NCI-H1105 treated with DMSO at 0.1 percent for 48 hours (cell line): ENCODE measurements around the gene KLLN.
"Not testable (repeated sequence)": the region's sequence is repeated elsewhere in the genome, so short reads cannot be mapped to it uniquely, and the experiment has no call there.

Experiments
- DNase-seq: peaks from one replicate; lab custom pipeline; 2025; lab: John Stamatoyannopoulos, UW

The KLLN gene

DNA sequence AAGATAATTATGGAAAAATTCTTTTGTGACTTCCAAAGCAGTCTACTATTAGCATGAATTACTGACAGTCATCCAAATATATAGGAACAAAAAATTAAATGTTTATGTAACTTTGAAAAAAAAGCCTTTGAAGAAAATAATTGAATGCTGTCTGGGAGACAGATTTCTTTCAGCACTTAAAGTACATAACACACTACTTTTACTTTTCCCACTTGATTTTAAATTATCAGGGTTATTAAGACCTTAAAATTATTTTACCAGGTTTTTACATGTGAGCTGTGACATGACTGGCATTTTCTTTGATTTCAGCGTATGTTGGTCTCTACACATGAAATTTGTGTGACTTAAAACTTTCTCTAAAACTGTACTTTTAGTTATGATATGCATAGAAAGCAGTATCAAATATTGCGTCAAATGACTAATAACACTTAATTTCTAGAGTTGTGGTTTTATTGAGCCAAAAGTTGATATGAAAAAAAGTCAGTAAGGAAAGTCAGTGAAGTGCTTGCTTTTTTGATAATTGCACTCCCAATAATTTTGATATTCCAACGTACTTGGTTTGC lies 3.2 kb upstream of the KLLN start:
- DNase-seq, result peak; percentile 1

DNA sequence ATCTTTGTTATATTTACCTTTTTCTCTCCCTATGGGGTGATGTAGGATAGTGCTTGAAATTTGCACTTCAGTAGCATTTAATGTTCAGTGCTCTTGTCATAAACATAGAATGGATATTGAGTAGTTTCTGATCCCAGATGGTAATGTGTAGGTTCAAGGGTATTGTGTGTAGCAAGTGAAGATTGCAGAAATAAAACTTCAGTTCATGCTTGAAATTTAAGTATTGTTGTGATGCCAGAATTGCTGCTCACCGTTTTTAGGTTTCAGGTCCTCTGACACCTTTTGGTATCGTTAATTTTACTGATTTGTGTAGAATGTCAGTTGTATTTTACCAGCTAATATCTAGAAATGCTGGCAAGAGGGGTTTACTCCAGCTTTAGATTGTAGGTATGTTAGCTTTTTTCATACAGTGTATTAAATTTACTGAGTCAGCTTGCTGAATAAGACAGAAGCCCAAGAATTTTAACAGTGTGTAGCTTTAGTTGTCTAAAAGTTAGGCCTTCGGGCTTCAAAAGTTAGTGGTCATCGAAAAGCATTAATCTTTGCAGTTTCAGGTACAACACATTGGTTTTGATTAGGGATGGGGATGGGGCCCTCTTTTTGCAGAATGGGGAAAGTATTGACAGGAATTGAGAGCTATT lies 2.0 kb upstream of the KLLN start:
- DNase-seq, result no peak

DNA sequence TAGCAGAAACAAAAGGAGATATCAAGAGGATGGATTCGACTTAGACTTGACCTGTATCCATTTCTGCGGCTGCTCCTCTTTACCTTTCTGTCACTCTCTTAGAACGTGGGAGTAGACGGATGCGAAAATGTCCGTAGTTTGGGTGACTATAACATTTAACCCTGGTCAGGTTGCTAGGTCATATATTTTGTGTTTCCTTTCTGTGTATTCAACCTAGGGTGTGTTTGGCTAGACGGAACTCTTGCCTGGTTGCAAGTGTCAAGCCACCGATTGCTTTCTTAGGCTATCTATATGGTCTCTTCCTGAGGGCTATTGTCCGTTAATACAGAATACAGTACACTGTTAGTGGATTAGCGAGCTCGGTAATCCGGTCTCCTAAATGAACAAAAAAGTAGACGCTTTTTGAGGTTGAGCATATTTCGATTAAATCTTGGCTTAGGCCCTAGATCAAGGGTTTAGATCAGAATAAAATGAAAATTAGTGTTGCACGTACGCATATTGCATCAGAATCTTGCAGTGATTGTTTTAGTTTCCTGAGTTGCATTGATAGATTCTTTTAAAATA lies 1.2 kb upstream of the KLLN start:
- DNase-seq, result no peak

DNA sequence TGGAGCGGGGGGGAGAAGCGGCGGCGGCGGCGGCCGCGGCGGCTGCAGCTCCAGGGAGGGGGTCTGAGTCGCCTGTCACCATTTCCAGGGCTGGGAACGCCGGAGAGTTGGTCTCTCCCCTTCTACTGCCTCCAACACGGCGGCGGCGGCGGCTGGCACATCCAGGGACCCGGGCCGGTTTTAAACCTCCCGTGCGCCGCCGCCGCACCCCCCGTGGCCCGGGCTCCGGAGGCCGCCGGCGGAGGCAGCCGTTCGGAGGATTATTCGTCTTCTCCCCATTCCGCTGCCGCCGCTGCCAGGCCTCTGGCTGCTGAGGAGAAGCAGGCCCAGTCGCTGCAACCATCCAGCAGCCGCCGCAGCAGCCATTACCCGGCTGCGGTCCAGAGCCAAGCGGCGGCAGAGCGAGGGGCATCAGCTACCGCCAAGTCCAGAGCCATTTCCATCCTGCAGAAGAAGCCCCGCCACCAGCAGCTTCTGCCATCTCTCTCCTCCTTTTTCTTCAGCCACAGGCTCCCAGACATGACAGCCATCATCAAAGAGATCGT lies 690 bp upstream of the KLLN start:
- DNase-seq, result peak; percentile 13

DNA sequence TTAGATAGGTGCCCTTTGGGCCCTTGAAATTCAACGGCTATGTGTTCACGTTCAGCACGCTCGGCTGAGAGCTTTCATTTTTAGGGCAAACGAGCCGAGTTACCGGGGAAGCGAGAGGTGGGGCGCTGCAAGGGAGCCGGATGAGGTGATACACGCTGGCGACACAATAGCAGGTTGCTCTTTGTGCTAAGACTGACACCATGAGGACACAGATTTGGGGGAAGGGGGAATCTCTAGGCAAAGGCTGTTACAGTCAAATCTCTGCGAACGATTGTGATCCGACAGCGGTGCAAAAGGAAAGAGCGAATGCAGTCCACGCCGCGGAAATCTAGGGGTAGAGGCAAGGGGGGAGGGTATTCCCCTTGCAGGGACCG lies 667 bp downstream of the KLLN start:
- peak; percentile 48 for DNase-seq

DNA sequence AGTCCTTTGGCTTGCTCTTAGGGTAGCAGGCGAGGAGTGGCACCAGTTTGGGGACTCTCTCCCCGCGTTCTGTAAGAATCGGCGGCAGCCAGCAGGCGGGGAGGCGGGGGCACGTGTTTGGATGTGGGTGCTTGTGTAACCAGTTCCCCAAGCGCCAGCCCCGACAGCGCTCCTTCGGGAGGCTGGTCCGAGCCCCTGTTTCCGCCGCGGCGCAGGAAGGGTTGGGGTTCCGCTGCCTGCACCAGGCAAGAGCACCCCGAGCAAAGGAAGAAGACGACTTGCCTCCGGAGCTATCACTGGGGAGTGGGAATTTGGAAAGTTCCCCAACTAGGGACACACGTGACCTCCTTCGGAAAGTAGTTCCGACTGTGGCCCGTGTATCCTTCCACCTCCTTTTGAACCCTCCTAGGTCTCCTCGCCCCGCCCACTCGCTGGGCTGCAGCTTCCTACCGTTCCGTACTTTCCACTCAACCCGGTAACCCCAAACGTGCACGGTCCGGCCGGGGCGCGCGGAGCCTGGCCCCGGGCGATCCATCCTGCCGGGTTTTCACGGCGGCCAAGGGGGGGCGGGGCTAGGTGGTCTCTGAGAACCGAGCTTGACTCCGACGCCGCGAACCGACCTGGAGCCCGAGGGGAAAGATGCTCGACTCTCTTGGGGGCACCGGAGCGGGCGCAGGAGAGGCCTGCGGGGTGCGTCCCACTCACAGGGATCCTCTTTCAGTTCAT lies 1.2 kb downstream of the KLLN start:
- DNase-seq, result peak; percentile 48

DNA sequence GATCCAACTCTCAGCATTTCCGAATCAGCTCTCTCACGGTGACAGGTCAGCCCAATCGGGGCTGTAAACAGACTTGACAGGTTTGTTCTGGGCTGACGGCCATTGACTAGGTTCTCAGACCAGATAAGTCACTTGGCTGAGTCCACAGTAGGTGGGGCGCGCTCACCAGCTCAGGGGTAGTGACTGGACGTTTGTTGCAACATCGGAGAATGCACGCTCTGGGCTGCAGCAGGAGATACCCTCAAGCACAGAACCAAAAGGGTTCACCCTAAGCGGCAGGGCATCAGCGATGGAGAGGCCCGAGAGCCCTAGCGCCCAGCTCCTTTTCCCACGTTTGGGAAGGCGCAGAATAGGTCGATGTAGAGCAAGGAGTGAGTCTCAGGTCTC lies 1.8 kb downstream of the KLLN start:
- no peak for DNase-seq

DNA sequence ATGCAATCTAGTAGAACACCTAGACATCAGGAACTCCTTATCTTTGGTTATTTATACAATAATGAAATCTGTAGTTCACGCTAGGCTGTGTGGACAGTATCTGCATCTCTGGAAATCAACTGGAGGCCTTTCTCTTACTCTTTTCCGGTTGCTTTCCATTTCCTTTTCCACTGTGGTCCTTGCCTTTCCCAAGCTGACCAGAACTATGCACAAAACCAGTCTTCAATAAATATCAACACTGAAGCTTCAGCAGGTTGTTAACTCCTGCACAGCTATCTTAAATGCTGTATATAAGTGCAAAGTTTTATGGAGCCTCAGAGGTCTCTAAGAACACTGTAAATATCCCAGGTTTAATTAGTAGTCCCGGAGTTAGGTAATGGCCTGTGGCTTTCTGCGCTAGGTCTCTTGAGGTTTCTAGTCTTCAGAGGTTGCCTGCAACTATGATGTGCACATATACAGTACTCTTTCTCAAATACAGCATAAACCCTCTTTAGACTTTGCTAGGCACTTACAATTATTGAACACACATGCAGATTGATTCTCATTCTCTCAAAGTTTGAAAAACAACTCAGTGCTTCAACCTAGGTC lies 2.4 kb downstream of the KLLN start:
- DNase-seq, result no peak

DNA sequence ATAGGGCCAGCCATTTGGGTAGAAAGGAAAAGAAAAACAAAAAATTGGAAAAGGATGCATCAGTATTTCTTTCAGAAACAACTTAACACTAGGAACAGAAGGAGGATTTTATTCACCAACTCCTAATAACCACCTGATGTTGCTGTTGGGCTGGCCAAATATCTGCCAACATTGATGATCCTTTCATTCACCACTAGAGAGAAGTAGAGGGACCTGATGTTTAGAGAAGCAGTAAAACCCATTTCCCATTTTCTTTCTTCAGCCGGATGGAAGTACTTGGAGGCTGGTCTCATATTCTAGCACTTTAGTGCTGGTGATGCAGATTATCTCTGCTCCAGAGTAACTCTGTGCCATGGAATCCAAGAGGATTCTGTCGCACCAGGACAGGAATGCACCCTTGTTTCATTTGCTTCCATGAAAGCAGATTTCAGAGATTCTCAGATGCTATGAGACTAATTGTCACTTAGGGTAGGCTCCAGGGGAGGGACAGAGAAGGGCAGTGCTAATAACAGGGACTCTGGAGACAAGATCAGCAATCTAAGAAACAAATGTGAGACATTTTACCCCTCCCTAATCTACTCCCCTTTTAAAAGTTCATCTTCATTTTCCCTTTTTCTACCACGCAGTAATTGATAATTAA lies 3.1 kb downstream of the KLLN start:
- peak; percentile 54 for DNase-seq

DNA sequence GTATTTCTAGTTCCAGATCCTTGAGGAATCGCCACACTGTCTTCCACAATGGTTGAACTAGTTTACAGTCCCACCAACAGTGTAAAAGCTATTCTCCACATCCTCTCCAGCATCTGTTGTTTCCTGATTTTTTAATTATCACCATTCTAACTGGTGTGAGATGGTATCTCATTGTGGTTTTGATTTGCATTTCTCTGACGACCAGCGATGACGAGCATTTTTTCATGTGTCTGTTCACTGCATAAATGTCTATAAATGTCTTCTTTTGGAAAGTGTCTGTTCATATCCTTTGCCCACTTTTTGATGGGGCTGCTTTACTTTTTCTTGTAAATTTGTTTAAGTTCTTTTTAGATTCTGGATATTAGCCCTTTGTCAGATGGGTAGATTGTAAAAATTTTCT lies 7.7 kb downstream of the KLLN start:
- not testable (repeated sequence) for DNase-seq

DNA sequence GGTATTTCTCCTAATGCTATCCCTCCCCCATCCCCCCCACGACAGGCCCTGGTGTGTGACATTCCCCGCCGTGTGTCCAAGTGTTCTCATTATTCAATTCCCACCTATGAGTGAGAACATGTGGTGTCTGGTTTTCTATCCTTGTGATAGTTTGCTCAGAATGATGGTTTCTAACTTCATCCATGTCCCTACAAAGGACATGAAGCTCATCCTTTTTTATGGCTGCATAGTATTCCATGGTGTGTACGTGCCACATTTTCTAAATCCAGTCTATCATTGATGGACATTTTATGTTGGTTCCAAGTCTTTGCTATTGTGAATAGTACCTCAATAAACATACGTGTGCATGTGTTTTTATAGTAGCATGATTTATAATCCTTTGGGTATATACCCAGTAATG lies 8.1 kb downstream of the KLLN start:
- not testable (repeated sequence) for DNase-seq

DNA sequence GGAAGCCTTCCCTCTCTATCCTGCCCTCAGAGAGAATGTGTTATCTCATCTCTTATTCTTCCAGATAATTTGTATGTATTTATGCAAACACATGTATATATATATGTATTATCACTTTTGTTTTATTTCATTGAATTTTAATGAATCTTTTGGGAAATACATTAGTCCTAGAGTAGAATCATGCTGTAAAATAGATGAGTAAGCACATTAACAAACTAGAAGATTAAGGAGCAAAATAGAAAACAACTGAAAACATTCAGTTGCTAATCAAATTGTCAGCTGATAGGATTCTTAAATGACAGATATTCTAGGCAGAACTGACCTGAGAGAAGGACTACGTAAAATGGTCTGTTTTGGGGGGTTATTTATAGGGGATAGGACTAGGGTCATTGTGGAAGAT lies 11.2 kb downstream of the KLLN start:
- DNase-seq, result no peak

DNA sequence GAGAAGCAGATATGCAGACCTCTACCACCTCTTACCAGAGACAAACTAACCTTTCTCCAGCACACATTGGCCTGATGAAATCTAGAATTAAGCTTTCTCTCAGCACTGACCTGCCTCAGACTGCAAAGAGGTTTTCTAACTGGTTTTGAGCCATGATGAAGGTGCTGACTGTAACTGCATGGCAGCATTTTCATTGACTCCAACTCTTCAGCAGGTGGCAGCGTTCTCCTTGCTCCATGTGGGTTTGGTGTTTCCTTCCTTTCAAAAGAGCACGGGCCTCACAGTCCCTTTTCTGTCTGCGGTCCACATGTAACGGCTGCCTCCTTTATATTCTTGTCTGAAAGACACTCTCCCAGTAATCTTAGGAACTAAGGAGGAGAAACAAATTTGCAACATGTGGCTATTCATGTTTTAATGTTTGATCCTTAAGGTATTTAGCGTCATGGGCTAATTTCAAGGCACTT lies 12.6 kb downstream of the KLLN start:
- DNase-seq, result peak; percentile 44

DNA sequence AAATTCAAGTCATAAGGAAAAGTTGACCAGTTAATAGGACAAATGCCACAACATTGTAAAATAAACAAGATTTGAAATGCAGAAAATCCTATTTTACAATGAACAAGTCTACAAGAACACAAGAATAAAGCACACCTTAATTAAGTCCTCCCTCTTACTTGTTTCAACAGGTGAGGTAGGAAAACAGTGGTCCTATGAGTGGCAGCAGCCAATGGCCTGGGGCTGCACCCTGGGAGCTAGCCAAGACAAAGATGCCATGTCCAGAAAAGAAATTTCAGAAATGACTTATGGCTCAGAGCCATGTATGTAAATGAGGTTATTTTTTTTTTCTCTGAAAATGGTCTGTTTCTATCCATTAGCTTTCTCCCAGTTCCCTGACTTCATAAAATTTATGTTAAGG lies 14.3 kb downstream of the KLLN start:
- peak; percentile 8 for DNase-seq

DNA sequence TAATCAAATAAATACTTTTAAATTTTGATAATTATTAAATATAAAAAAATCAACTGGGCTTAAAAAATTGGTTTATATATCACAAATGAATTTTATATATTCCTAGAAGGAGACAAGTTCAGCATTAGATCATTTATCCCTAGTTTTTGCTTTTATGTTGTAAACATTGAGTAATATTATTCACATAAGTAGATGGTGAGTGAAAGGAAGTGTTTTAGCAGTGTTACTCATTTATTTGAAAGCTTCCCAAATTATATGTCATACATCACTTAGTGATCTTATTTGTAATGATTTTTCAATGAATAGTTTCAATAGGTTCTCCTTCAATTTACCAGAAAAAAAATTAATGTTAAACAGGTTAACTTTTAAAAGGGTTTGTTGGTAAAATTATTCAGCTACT lies 15.8 kb downstream of the KLLN start:
- DNase-seq, result no peak

DNA sequence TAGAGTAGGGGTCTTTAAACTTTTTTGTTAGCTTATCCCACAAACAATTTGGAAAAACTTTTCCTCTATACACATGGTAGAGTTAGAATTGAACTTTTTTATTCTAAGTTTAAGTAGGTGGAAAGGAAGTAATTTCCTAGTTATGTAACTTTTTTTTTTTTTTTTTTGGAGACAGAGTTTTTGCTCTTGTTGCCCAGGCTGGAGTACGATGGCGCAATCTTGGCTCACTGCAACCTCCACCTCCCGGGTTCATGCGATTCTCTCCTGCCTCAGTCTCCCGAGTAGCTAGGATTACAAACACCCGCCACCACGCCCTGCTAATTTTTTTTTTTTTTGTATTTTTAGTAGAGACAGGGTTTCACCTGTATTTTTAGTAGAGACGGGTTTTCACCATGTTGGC lies 16.6 kb downstream of the KLLN start:
- not testable (repeated sequence) for DNase-seq

DNA sequence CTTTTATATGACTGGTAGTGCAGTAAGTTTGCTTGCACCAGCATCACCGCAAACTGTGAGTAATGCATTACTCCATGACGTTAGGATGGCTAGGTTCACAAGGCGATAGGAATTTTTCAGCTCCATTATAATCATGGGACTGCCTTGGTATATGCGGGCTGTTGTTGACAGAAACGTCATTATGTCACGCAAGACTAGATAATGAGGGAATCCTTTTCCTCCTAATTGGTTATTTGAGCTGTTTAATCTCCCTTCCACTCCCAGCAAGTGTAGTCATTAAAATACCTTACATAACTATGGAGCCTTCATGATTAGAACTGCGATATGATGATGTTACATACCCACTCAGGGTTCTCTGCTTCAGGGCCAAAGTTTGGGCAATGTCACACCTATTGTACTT lies 17.3 kb downstream of the KLLN start:
- DNase-seq, result no peak

DNA sequence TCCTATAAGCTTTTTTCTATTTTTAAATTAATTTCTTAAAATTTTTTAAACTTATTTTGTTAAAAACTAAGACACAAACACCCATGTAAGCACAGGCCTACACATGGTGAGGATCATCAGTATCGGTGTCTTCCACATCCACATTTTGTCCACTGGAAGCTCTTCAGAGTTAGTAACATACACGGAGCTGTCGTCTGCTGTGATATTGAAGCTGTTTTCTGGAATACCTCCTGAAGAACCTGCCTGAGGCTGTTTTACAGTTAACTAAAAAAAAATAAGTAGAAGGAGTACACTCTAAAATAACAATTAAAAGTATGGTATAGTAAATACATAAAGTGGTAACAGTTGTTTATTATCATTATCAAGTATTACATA lies 17.7 kb downstream of the KLLN start:
- no peak for DNase-seq

DNA sequence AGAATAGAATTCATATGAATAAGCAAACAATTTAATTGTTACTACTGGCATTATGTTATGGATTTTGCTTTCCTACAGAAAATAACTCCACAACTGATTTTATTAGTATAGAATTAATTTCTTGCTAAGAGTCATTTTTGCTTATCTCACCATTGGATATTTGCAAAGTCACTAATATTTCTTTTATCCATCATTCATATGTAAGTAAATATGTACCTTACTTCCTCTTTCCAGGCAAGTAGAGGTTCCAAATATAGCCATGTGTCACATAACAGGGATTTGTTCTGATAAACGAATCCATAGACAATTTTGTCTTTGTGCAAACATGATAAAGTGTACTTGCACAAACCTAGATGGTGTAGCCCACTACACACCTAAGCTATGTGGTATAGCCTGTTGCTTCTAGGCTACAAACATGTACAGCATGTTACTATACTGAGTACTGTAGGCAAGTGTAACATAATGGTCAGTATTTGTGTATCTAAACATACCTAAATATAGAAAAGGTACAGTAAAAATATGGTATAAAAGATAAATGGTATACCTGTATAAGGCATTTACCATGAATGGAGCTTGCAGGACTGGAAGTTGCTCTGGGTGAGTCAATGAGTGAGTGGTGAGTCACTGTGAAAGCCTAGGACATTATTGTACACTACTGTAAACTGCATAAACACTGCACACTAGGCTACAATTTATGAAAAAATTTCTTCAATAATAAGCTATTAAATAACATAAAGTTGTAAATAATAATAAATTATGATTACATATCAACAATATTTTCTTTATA lies 18.3 kb downstream of the KLLN start:
- no peak for DNase-seq

DNA sequence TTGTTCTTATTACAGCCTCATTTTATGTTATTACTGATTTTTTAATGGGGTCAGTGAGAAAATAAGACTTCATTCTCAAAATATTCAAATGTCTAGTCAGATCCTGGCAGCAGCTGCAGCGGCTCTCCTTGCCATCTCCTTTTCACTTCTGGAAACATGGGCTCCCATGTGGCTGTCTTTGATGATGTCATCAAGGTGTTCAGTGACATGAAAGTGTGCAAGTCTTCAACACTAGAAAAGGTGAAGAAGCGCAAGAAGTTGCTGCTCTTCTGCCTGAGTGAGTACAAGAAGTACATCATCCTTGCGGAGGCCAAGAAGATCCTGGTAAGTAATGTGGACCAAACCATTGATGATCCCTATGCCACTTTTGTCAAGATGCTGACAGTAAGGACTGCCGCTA lies 19.6 kb downstream of the KLLN start:
- no peak for DNase-seq

DNA sequence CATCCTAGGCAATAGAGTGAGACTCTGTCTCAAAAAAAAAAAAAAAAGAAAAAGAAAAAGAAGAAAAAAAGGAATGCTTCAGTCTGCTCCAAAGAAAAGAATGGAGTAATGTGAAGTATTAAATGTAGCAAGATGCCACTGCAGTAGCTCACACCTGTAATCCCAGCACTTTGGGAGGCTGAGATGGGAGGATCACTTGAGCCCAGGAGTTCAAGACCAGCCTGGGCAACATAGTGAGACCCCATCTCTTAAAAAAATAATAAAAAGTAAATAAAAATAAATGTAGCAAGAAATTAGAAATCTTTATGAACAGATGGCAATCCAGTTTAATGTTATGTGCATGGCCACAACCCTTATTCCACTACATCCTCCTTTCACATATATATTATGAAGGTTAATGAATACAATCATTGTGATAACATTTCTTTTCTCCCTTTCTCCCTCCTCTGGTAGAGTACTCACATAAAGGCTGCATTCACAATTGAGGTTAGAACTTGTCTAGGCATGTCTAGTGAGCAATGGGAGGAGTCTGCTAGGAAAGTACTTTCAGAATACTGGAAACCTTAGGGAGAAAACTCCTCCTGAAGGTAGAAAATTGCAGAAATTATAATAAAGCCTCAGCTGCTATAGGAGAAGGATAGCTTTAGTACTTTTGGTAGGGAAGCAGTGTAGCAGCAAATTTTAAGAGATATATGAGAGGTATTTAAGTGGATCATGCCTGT lies 20.4 kb downstream of the KLLN start:
- DNase-seq, result peak; percentile 13
